ENCODE measurements around the gene MED27. TPM values are rescaled to one million over a fixed set of nuclear protein-coding genes. Genes with fewer than 3 reads are reported as not detected.

The MED27 gene
- total and polyA plus RNA-seq, 2 experiments from 2014 or later, result 21.4 to 41.1 TPM

DNA sequence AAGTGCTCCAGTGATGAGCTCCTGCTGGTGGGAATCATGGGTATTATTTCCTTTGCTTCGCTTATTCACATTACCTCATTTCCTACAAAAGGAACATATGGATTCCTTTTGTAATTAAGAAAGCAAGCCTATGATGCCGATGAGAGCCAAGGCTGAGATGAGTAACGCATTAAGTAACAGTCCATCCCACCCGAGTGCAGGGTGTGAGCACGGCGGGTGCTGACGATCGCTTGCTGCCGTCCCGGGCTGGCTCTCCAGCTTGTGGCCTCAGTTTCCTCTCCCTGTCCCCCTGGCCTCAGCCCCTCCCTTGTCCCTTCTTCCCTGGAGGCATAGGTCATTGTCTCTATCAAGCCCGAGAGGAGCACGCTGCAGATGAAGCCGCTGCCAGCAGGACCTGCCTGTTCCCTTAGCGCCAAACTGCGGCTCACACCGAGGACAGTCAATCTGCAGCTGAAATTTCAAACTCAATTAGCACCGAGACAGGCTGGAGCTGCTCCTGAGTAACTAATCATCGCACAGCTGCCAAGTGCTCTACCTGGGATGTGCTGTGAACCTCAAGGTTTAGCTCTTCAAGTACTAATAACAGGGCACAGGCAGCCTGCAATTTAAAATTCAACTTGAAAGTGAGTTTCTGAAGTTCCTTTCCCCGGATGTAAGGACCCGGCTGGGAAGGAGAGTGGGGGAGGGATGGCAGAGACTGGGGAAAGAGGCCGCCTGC, 224.6 kb downstream of the MED27 start:
- Histone ChIP-seq H3K27me3 (replicated peaks; ENCODE audit: insufficient read depth) (0 out of 2 replicates have a peak, but pooled peaks cover 2% of the 10 kb centered on the region), H3K9me2 (ENCODE audit: insufficient read depth) (no peaks in the 10 kb centered on the region), H3K4me1 (ENCODE audit: insufficient read depth) (peaks cover 11% of the 10 kb centered on the region), H3K27ac (no peak overlapping the region), H2AFZ (peak overlapping the region; percentile 31; the same call in 1 of the 2 replicates), H4K20me1 (ENCODE audit: insufficient read depth) (no peaks in the 10 kb centered on the region), H3K9me3 (ENCODE audit: low read depth) (no peaks in the 10 kb centered on the region), H3K4me2 (ENCODE audit: unreplicated experiment) (peak overlapping the region; percentile 74), H3K4me3 (peak overlapping the region; percentile 43), H3K36me3 (ENCODE audit: low read depth) (no peaks in the 10 kb centered on the region), H3K9ac (peak overlapping the region; percentile 21; the same call in 1 of the 2 replicates), H3F3A (ENCODE audit: insufficient read depth) (peaks cover 4% of the 10 kb centered on the region; the same call in 1 of the 2 replicates), H3K79me2 (ENCODE audit: insufficient read depth) (no peaks in the 10 kb centered on the region)
- in situ Hi-C loops (cut with MboI), result no loop called here
- TF ChIP-seq EZH2phosphoT487 (IDR thresholded peaks at IDR 0.05; ENCODE audit: insufficient read depth, low read depth), result no peak
- TF ChIP-seq EZH2 (IDR thresholded peaks at IDR 0.05; ENCODE audit: insufficient read depth, poor library complexity, severe bottlenecking), result no peak
- DNase-seq, result peak; percentile 87
- WGBS, 2 experiments (ENCODE audit: low coverage in 1 of 2, low lambda C conversion rate in 2 of 2, missing lambda C conversion rate in 2 of 2), result 10 to 11% methylated on average over 21 of the region's 21 CpGs

DNA sequence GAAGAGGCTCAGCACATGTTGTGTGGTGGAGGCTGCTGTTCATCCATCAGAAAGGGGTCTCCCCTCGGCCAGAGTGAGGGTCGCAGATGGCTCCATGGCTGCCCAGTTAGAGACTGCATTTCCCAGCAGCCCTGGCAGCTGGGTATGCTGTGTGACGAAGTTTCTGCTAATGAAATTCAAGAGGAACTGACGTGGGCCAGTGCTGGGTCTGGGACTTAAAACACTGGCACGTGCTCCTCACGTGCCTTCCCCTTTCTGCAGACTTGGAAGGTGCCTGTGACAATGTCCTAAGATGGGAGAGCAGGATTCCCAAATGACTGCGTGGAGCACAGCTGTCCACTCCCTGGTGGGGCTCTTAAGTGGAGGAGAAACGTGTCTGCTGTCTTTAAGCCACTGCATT, 225.3 kb downstream of the MED27 start:
- Histone ChIP-seq H3K79me2 (ENCODE audit: insufficient read depth) (no peaks in the 10 kb centered on the region), H3K9me2 (ENCODE audit: insufficient read depth) (no peaks in the 10 kb centered on the region), H3F3A (ENCODE audit: insufficient read depth) (peaks cover 4% of the 10 kb centered on the region; the same call in 1 of the 2 replicates), H4K20me1 (ENCODE audit: insufficient read depth) (no peaks in the 10 kb centered on the region), H3K4me1 (ENCODE audit: insufficient read depth) (peaks cover 11% of the 10 kb centered on the region), H3K4me3 (peak overlapping the region; percentile 43), H3K4me2 (ENCODE audit: unreplicated experiment) (peak overlapping the region; percentile 74), H3K9ac (peak overlapping the region; percentile 21; the same call in 1 of the 2 replicates), H2AFZ (0 out of 2 replicates have a peak overlapping the region, but pooled peaks have one; percentile 31), H3K27me3 (replicated peaks; ENCODE audit: insufficient read depth) (peaks cover 6% of the 10 kb centered on the region; the same call in 1 of the 2 replicates), H3K36me3 (ENCODE audit: low read depth) (no peaks in the 10 kb centered on the region), H3K9me3 (ENCODE audit: low read depth) (no peaks in the 10 kb centered on the region), H3K27ac (no peak overlapping the region)
- in situ Hi-C loops (cut with MboI), result no loop called here
- peak; percentile 50 for DNase-seq
- TF ChIP-seq EZH2phosphoT487 (IDR thresholded peaks at IDR 0.05; ENCODE audit: insufficient read depth, low read depth) (no peak), EZH2 (IDR thresholded peaks at IDR 0.05; ENCODE audit: insufficient read depth, poor library complexity, severe bottlenecking) (no peak)
- WGBS, 2 experiments (ENCODE audit: low coverage in 1 of 2, low lambda C conversion rate in 2 of 2, missing lambda C conversion rate in 2 of 2), result 7 to 8% methylated on average over 8 of the region's 8 CpGs

DNA sequence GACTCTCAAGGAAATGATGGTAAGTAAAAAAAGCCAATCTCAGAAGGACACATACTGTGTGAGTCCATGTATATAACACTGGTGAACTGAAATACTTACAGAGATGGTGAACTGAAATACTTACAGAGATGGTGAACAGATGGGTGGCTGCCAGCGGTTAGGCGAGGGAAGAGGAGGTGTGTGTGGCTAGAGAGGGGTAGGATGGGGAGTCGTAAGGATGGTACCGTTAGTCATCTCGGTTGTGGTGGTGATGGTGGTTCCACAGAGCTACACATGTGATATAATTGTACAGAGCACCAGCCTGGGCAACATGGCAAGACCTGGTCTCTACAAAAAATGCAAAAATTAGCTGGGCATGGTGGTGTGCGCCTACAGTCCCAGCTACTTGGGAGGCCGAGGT, 226.2 kb downstream of the MED27 start:
- 79% methylated on average over 7 of the region's 7 CpGs for WGBS, 2 experiments (ENCODE audit: low coverage in 1 of 2, low lambda C conversion rate in 2 of 2, missing lambda C conversion rate in 2 of 2)
- Histone ChIP-seq H3F3A (ENCODE audit: insufficient read depth) (peaks cover 4% of the 10 kb centered on the region; the same call in 1 of the 2 replicates), H3K9me2 (ENCODE audit: insufficient read depth) (no peaks in the 10 kb centered on the region), H2AFZ (no peak overlapping the region), H4K20me1 (ENCODE audit: insufficient read depth) (no peaks in the 10 kb centered on the region), H3K4me3 (no peak overlapping the region), H3K4me2 (ENCODE audit: unreplicated experiment) (no peak overlapping the region), H3K4me1 (ENCODE audit: insufficient read depth) (peaks cover 11% of the 10 kb centered on the region), H3K36me3 (ENCODE audit: low read depth) (no peaks in the 10 kb centered on the region), H3K27me3 (replicated peaks; ENCODE audit: insufficient read depth) (peaks cover 6% of the 10 kb centered on the region; the same call in 1 of the 2 replicates), H3K9ac (no peak overlapping the region), H3K27ac (no peak overlapping the region), H3K79me2 (ENCODE audit: insufficient read depth) (no peaks in the 10 kb centered on the region), H3K9me3 (ENCODE audit: low read depth) (no peaks in the 10 kb centered on the region)
- TF ChIP-seq EZH2phosphoT487 (IDR thresholded peaks at IDR 0.05; ENCODE audit: insufficient read depth, low read depth) (no peak), EZH2 (IDR thresholded peaks at IDR 0.05; ENCODE audit: insufficient read depth, poor library complexity, severe bottlenecking) (no peak)
- no peak for DNase-seq
- in situ Hi-C loops (cut with MboI), result no loop called here

DNA sequence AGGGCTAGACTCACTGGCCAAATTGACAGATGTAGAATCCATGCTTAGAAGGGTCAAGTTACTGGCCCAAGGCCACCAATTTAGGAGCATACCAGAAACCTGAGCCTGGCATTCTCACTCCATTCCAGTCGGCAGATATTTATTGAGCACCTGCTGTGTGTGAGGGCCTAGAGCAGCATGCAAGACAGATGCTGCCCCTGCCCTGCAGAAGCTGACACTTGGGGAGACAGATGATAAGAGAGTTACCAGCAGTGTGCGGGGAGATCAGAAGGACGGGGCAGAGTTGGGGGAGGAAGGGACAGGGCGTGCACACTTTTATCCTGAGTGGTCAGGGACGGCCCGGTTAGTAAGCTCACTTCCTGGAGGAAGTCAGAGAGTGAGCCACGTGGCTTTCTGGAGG, 228.3 kb downstream of the MED27 start:
- Histone ChIP-seq H3K4me2 (ENCODE audit: unreplicated experiment) (no peak overlapping the region), H3K4me3 (no peak overlapping the region), H3K9me2 (ENCODE audit: insufficient read depth) (no peaks in the 10 kb centered on the region), H4K20me1 (ENCODE audit: insufficient read depth) (no peaks in the 10 kb centered on the region), H3K4me1 (ENCODE audit: insufficient read depth) (peaks cover 11% of the 10 kb centered on the region), H3F3A (ENCODE audit: insufficient read depth) (peaks cover 4% of the 10 kb centered on the region; the same call in 1 of the 2 replicates), H3K79me2 (ENCODE audit: insufficient read depth) (no peaks in the 10 kb centered on the region), H3K27ac (no peak overlapping the region), H3K9me3 (ENCODE audit: low read depth) (no peaks in the 10 kb centered on the region), H3K27me3 (replicated peaks; ENCODE audit: insufficient read depth) (peaks cover 12% of the 10 kb centered on the region), H3K9ac (no peak overlapping the region), H3K36me3 (ENCODE audit: low read depth) (no peaks in the 10 kb centered on the region), H2AFZ (no peak overlapping the region)
- WGBS, 2 experiments (ENCODE audit: low coverage in 1 of 2, low lambda C conversion rate in 2 of 2, missing lambda C conversion rate in 2 of 2), result 52 to 54% methylated on average over 7 of the region's 7 CpGs
- TF ChIP-seq EZH2phosphoT487 (IDR thresholded peaks at IDR 0.05; ENCODE audit: insufficient read depth, low read depth) (no peak), EZH2 (IDR thresholded peaks at IDR 0.05; ENCODE audit: insufficient read depth, poor library complexity, severe bottlenecking) (no peak)
- DNase-seq, result no peak
- in situ Hi-C loops (cut with MboI), result no loop called here
